Measurements from ENCODE around the gene C1QTNF12.

DNA sequence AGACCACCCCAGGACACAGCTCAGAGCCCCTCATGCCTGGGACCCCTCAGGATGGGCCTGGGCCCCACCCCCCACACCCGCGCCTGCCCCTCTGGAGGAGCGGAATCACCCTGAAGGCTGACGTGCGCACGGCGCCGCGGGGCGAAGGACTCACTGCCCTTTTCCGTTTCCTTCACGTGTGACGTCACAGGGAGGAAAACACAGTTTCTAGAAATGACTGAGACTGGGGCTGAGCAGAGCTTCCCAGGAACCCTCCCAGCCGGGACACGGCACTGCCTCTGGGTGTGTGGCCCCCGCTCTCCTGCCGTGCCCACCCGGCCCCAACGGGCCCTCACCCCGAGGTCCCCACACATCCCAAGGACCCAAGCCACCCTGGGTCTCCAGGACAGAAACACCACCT, 27.2 kb downstream of the C1QTNF12 start:
- TF ChIP-seq, protein P1, sequence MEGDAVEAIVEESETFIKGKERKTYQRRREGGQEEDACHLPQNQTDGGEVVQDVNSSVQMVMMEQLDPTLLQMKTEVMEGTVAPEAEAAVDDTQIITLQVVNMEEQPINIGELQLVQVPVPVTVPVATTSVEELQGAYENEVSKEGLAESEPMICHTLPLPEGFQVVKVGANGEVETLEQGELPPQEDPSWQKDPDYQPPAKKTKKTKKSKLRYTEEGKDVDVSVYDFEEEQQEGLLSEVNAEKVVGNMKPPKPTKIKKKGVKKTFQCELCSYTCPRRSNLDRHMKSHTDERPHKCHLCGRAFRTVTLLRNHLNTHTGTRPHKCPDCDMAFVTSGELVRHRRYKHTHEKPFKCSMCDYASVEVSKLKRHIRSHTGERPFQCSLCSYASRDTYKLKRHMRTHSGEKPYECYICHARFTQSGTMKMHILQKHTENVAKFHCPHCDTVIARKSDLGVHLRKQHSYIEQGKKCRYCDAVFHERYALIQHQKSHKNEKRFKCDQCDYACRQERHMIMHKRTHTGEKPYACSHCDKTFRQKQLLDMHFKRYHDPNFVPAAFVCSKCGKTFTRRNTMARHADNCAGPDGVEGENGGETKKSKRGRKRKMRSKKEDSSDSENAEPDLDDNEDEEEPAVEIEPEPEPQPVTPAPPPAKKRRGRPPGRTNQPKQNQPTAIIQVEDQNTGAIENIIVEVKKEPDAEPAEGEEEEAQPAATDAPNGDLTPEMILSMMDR (IDR thresholded peaks at IDR 0.05; ENCODE audit: poor library complexity): no peak
- TF ChIP-seq EZH2 (IDR thresholded peaks at IDR 0.05; ENCODE audit: borderline replicate concordance): no peak
